GM12878 (cell line): Measurements from ENCODE around the gene SCP2. TPM values are rescaled to one million over a fixed set of nuclear protein-coding genes. Genes with fewer than 3 reads are reported as not detected.

Source experiments
- BCLAF1 ChIP-seq: fragments of 450-650 bp; IDR thresholded peaks from 2 replicates; pipeline ENCODE4 v1.6.1; 2017; ENCODE audit warnings: antibody characterized with exemption, mild to moderate bottlenecking, moderate library complexity
- BHLHE40 ChIP-seq, 2 experiments: fragments of 450-650 bp in 1 of 2; IDR thresholded peaks; 2 replicates each; pipeline ENCODE4 v1.6.1; 2011 to 2017; ENCODE audit warnings: low read depth in 2 of 2, borderline replicate concordance in 1 of 2, improper control_type of control experiment in 1 of 2, low read length in 1 of 2, mild to moderate bottlenecking in 1 of 2
- HDAC2 ChIP-seq: fragments of 200-600 bp; sonication (generic); IDR thresholded peaks from 2 replicates; pipeline ENCODE4 v1.6.1; 2017
- KDM1A ChIP-seq: fragments of 200-600 bp; sonication (generic); IDR thresholded peaks from 2 replicates; pipeline ENCODE4 v1.6.1; 2016; ENCODE audit warnings: borderline replicate concordance
- MEF2B ChIP-seq: fragments of 450-650 bp; IDR thresholded peaks from 2 replicates; pipeline ENCODE4 v1.6.1; 2018; ENCODE audit warnings: mild to moderate bottlenecking, moderate library complexity; ENCODE audit not compliant: partially characterized antibody, poor library complexity, severe bottlenecking
- MYB ChIP-seq: fragments of 150-350 bp; IDR thresholded peaks from 2 replicates; pipeline ENCODE4 v1.6.1; 2014; ENCODE audit warnings: mild to moderate bottlenecking, low read depth, low read length, borderline replicate concordance
- NR2C1 ChIP-seq: fragments of 450-650 bp; IDR thresholded peaks from 2 replicates; pipeline ENCODE4 v1.6.1; 2017; ENCODE audit warnings: antibody characterized with exemption, mild to moderate bottlenecking, moderate library complexity
- POLR2AphosphoS2 ChIP-seq: IDR thresholded peaks from 2 replicates; pipeline ENCODE4 v1.6.1; 2011; ENCODE audit warnings: low read depth, mild to moderate bottlenecking, low read length, improper control_type of control experiment, moderate library complexity
- RB1 ChIP-seq: fragments of 450-650 bp; formaldehyde crosslinking; IDR thresholded peaks from 2 replicates; pipeline ENCODE4 v1.6.1; 2017; ENCODE audit warnings: mild to moderate bottlenecking, borderline replicate concordance
- RELB ChIP-seq: fragments of 450-650 bp; IDR thresholded peaks from 2 replicates; pipeline ENCODE4 v1.6.1; 2017; ENCODE audit warnings: low read depth, mild to moderate bottlenecking, moderate library complexity
- TBL1XR1 ChIP-seq: IDR thresholded peaks from 2 replicates; pipeline ENCODE4 v1.6.1; 2012; ENCODE audit warnings: low read depth, low read length, improper control_type of control experiment
- WRNIP1 ChIP-seq: IDR thresholded peaks from 2 replicates; pipeline ENCODE4 v1.6.1; 2011; ENCODE audit warnings: low read depth, low read length, improper control_type of control experiment, borderline replicate concordance
- ZBTB40 ChIP-seq: fragments of 450-650 bp; IDR thresholded peaks from 2 replicates; pipeline ENCODE4 v1.6.1; 2016; ENCODE audit warnings: mild to moderate bottlenecking, moderate library complexity, borderline replicate concordance
- polyA plus RNA-seq, 11 experiments: library from polyadenylated mRNA; depleted of rRNA in 4 of 11; unstranded in 6 of 11; stranded (reverse) in 5 of 11; fragments of >200 nt; fragmentation: Nextera tagmentation in 4 of 11; fragmentation: Illumina TruSeq in 1 of 11; extraction: Ambion mirVana in 4 of 11; extraction: Trizol in 1 of 11; gene quantifications; 1 replicate in 1 of 11; 2 replicates in 10 of 11; pipeline versions ENCODE4 v1.2.1 to v1.2.3, GENCODE V29; 2011 to 2016; ENCODE audit warnings: inconsistent platforms in 2 of 11, missing spikeins in 2 of 11, low read depth in 1 of 11
- total RNA-seq, 4 experiments: library from RNA; depleted of rRNA in 3 of 4; stranded (reverse); fragments of >200 nt in 3 of 4; fragmentation: Illumina TruSeq in 1 of 4; extraction: Trizol in 1 of 4; gene quantifications; 2 replicates each; pipeline versions ENCODE4 v1.2.1 to v1.2.3, GENCODE V29; 2013 to 2021

Gene SCP2
- total and polyA plus RNA-seq, 10 of the 15 experiments (the other 5 are each of a cell fraction or from before 2014, with no cell fraction given) = 74.3 to 327 (median 127) TPM

GRCh38 chr1:52915855-52916220 lies 11.2 kb upstream of the SCP2 start (continued):
- no peak for TF ChIP-seq POLR2AphosphoS2
- no peak for TF ChIP-seq BHLHE40 (IDR thresholded peaks at IDR 0.05; ENCODE audit: borderline replicate concordance in 1 of 2, low read depth in 2 of 2, low read length in 1 of 2)
- no peak for TF ChIP-seq WRNIP1
- TF ChIP-seq RELB = no peak
- no peak for TF ChIP-seq ZBTB40
- no peak for TF ChIP-seq KDM1A
- no peak for TF ChIP-seq RB1
- TF ChIP-seq TBL1XR1 = no peak
- TF ChIP-seq MEF2B = no peak
- no peak for TF ChIP-seq HDAC2
- no peak for TF ChIP-seq BCLAF1
- no peak for TF ChIP-seq NR2C1
- TF ChIP-seq MYB = no peak
